NCI-H146 treated with DMSO at 0.1 percent for 48 hours (cell line): Measurements from ENCODE around the gene MLC1.

Source experiments
- DNase-seq: peaks from one replicate; lab custom pipeline; 2025; ENCODE audit not compliant: unreplicated experiment; lab: John Stamatoyannopoulos, UW

Gene MLC1

DNA sequence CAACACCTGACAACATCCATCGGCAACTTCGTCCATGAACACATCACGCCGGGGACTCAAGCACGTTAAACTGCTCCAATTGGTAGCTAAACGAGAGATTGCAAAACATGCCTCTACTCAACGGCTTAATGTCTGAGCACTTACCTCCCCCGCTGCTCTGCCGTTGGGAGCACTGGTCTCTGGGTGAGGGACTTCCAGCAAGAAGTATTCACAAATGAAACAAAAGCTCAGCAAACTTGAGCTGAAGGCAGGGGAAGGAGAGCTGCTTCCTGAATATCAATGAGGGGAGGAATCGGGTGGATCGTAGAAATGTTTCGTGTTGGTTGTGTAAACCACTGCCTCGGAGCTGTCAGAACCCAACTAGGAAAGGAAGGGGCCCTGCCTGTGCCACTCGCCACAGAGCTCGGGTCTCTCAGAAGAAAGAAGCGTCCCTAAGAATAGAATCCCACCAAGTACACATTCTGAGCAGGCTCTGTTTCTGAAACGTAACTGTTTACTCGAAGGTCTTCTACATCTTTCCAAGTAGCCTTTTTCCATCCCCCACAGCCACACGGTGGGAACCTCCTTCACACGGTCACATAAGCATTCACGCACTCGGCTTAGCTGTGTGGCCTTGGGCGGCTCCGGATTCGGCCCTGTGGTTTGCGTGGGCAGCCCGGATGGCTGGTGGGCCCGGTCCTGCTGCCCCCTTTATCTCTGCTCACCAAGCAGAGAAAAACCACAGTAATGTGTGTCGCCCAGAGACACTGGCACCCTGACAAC lies at the start of gene MLC1:
MLC1 (minus strand) TSS at position 216 of the 762 bp plus-strand sequence. CDS start 524 bp downstream, outside the sequence.
- DNase-seq, result no peak

DNA sequence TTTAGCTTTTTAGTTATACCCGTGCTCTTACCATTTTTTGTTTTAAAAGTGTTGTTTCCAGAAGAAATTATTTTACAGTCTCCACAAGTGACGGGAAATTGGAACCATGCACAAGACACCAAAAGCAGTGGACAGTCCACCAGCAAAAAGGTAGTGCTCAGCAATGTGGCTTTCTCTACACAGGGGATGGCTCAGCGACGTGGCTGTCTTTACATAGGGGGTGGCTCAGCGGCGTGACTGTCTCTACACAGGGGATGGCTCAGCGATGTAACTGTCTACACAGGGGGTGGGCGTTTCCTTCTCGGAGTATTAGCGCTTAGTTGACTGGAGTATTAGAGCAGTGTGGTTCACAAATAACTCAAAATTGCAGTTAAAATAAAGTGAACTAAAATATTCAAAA lies 49.3 kb upstream of the MLC1 start:
- no peak for DNase-seq

DNA sequence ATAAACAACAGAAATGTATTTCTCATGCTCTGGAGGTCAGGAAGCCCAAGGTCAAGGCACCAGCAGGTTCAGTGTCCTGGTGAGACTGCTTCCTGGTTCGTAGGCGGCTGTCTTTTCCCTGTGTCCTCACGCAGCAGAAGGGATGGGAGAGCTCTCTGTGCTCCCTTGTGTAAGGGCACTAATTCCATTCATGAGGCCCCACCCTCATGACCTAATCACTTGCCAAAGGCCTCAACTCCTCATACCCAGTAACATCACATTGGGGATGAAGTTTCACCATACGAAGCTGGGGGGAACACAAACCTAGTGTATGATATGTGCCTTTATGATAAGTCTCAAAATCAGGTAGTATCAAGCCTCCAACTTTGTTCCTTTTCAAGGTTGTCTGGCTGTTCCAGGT lies 46.7 kb upstream of the MLC1 start:
- DNase-seq, result no peak

DNA sequence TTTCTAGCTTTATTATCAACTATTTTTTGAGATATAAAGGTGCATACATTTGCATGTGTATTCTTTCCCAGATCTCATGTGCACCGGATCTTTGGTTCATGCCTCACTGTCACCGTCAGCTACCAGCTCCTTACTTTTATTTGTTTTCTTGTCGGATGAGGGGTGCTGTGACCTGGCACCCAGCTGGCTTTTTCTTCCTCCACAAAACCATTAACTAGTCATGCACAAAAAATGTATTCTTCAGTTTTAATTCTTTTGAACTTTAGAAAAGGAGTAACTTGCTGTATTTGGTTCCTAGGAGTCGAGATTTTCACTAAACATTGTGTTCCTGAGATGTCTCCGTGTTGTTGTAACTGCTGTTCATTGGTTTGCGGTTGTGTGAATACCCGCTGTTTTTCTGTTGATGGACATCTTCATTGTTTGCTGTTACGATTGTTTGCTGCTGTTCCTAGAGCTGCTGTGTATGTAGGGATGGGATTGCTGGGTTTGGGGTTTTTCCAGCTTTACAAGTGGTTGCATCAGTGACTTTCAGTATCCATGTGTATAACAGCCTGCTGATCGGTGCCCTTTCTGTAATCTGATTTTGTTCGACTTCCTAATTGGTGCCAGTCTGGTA lies 44.0 kb upstream of the MLC1 start:
- DNase-seq, result no peak

DNA sequence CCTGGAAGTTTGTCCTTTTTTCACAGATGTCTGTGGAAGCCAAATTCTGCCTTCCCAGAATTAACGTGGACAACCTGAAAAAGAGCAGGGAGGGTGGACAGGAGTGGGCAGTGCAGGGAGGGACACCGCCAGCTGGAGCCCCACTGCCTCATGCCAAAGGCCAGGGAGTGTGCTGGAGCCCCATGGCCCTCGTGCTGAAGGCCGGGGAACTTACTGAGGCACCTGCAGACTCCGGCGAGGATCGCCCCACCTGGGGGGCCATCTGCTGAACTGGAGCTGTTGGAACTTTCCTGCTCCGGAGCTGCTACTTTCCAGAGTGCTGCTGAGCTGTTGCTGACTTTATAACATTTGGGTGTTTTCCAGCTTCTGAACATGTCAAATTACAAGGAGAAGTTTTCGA lies 39.8 kb upstream of the MLC1 start:
- no peak for DNase-seq

DNA sequence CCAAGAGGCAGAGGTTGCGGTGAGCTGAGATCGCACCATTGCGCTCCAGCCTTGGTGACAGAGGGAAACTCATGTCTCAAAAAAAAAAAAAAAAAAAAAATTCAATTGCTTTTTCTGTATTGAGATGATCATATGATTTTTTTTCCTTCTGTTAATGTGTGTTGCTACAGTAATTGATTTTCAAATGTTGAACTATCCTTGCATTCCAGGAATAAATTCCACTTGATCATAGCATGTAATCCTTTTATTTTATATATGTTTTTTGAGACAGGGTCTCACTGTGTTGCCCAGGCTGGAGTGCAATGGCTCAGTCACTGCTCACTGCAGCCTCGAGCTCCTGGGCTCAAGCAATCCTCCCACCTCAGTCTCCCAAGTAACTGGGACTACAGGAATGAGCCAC lies 37.9 kb upstream of the MLC1 start:
- no peak for DNase-seq

DNA sequence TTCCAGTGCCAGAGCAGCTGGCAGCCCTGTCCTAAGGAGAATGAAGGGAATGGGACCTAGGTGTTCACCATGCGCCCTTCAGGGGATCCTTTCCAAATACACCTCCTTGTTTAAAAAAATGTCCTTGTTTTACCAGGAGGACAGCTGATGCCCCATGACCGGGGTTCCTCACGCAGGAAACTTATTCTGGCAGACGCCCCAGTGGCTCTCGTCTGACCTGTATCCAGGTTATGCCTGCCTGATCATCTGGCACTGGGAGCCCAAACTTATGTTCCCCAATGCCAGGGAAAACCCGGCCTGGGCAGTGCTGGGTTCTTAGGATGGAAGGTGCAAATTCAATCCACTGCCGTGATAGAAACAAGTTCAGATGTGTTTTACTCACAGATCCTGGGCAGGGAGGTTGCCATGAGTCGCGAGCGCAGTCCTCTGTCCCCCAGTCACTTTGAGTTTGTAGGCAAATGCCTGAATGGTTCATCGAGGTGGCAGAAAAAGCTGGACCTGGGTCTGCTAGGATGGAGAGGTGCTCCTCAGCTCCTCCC lies 36.0 kb upstream of the MLC1 start:
- DNase-seq, result no peak

DNA sequence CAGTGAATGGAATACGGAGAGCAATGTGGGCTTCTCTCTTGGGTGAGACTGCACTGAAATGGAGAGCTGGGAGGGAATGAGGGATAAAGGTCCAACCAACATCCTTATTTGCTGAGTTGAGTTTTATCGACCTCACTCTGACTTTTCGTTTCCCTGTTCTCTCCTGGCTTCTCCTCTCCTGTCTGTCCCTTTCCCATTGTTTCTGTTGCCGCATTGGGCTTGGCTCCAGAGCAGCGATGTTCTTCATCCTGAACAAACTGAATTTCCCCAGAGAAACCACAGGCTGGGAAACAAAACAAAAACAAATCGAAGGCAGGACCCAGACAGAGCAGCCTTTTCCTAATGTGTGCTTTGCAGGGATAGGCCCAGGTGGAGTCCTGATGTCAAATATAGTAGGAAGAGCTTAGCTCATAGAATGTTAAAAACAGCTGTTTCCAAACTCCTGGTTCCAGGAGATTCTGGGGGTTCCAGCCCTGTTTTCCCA lies 34.6 kb upstream of the MLC1 start:
- no peak for DNase-seq

DNA sequence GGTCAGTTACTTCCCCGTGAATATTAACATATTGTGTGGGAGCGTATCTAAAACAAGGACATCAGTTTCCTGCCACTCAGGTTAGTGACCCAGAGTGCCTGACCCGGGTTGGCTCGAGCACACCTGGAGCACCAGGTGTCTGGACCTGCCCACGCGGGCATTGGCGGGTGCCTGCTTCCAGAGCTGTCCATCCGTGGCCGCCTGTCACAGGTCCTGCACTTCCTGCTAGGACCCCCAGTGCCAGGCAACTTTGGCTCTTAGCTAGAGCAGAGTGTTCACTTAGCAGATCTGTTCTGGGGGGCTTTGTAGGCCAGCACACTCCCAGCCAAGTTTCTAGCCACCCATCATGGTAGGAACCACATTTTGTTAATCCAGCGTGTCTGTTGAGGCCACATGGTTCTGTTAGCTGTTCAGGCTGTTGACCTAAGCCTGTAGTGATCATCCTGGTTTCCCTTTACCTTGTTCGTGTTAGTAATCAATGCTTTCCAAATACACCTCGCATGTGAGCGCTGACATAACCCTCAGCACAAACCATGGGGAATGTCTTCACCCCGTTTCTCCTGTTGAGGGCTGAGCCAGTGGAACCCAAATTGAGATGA lies 34.0 kb upstream of the MLC1 start:
- no peak for DNase-seq

DNA sequence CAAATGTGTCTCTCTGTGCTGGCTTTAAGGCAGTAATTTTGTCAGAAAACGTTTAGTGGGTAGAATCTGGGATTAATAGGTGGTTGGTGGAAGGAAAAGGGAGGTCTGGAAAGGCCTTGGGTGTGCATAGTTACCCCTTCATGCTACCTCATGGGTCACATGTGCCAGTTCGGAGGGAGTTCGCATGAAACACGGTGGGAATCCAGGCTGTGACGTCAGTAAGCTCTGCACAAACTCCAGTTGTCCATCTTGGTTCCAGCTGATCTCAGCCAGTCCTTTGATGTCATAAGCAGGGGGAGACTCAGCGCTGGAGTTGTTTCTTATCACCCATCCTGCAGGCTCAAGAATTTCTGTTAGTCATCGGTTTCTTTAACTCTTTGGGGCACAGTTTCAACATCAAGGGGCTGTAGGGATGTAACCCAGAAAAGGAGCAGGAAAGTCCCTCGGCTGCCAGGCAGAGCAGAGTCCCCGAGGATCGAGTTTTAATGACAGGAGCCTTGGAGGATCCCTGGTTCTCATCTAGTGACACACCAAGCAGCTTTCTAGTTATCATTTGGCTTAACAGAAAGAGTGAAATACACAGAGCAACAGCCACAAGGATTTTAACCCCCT lies 33.4 kb upstream of the MLC1 start:
- no peak for DNase-seq

DNA sequence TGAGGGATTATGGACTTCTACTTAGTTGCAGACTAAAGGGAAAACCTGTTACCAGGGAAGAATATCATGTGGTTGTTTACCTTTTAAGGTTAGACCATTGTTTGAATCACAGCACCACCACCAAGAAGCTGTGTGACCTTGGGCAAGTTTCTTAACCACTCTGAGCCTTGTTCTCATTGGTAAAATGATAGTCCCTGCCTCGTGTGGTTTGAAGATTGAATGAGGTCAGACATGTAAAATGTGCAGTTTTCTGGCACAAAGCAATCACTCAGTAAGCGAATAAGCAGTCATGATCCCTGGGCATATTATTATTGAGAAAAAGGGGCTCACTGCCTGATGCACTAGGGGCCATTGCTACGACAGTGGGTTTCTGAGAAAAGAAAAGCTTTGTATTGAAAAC lies 32.9 kb upstream of the MLC1 start:
- no peak for DNase-seq

DNA sequence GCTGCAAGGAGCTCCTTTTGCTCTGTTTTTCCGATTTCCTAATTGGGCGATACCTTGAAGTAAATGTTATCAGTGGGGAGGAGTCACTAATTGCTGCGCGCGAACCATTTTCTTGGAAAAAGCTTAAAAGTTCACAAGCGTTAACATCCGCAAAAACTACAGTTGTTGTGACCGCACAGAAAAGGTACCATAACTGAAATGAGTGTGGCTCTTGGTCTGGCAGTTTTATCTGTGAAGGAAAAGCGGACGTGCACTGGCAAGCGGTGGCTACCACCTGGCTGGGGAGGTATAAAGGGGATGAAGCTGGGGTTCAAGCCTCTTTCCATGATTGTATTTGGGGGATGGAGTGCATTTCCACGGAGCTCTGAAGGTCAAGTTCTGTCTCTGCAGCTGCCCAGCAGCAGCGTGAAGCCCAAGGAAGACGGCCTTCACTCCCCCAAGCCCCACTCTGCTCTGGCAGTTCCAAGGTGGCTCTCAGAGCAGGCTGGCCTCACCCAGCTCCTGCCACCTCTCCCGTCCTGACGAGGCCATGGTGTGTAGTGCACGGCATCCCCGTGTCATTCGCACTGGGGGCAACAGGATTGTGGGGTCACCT lies 32.0 kb upstream of the MLC1 start:
- no peak for DNase-seq

DNA sequence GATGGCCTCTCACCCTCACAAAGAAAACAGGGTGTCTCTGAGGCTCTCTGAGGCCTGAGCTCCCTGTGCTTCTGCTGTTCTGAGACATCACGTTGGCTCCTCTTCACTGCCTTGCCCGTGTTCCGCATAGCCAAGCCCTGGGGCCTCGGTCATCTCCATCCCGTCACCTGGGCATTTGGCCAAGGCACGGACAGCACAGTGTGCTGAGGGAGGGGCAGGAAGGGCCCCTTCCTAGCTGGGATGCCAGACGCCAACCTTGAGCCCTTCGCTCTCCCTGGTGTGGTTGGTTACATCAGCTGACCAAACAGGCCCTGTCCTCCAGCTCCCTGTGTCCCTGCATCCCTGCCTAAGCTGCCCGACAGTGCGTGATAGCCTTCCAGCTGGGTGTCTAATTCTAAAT lies 30.5 kb upstream of the MLC1 start:
- DNase-seq, result no peak

DNA sequence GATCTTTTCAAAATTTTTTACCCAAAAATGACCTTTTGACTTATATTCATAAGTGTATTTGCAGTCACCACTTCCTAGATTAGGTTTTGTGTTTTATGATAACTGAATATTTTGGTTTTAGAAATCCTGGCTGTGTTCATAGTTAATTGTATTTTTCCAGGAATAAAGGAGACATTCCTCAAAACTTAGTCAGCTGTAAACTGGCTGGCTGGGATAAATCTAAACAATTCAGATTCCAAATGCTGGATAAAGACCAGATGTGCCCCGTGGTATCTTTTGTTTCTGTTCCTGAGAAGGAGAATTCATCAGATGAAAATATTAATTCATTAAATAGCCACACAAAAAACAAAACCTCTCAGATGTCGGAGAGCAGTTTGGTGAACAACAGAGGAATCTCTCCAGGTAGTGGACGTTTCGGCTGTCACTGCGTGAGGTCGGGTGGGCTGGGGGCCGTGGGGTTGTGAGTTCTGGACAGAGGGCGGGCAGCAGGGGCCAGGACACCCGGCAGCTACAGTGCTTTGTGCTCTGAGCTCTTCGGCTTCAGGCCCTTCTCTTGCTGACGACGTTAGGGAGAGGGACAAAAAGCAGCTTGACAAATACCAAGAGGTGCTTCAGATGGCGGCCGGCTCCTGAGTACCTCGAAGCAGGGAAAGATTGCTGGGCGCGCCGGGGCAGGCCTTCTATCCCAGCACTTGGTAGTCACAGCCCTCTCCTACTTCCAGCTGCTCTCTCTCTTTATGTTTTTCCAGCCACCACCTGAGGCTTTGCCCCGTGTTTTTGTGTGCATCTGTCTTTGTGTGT lies 29.2 kb upstream of the MLC1 start:
- DNase-seq, result no peak

DNA sequence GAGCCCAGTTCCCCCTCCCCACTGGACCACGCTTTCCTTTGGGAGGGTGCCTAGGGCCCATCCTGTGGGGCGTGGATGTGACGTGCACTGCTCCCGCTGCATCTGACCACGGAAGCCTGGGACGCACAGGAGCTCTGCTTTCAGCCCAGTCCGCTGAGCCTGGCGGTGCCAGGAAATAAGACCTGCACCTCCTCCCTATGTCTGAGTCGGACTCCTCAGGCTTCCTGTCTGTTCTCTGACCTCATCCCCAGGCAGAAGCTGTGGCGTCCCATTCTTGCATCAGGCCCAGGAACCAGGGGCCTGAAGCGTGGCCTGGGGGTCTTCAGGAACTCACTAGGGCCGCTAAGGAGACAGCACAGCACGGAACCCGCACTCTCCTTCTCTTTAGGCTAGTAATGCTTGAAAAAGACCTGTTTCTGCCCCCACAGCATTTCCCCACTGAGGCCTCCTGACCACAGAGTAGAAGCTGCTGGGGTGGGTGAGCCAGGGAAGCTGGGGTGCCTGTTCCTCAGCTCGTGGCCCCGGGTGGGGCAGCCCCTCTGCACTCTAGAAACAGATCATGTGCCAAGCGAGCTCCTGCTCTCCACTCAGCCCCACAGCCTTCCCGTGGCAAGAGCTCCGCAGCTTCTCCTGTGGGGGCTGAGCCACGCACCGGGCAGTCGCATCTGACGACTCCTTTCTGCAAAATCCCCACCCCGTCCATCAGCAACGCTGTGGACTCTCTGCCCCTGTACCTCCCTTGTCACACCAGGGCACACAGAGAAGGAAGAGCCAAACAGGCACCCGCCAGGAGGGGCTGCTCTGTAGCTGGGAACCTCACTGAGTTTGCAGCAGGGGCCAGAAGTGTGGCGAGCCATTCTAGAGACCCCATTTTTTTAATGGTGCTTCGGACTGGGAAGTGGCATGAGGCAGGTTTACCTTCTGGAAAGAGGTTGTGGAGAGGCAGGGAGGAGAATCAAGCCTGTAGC lies 27.2 kb upstream of the MLC1 start:
- no peak for DNase-seq

DNA sequence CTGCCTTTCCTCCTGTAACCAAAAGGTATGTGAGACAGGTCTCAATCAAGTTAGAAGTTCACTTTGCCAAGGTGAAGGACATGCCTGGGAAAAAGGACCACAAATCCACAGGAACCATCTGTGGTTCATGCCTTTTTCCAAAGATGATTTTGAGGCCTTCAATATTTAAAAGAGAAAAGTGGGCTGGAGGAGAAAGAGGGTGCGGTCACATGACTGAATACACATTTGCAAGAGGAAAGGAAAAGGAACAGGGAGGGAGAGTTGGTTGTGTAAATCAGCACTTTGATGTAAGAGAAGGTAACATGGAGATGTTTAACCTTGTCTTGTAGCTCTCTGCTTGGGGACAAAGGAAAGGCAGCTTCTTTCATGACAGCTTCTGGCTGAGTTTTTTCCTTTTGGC lies 25.8 kb upstream of the MLC1 start:
- no peak for DNase-seq

DNA sequence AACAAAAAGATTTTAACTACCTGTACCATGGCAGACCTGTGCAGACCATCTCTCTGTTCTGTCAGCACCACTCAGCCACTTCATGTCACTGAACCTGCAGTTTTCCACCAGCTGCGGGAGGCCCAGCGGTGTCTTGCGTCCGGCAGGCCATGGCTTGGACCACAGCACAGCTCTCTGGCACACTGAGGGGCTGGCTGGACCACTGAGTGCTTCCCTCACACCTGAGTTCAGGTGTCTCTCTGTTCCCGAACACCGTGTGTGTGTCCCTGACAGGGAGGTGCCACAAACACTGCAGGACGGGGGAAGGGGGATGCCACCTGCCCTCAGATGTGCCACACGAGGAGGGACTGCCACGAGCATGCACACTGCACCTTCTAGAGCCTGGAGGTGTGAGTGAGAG lies 22.3 kb upstream of the MLC1 start:
- no peak for DNase-seq

DNA sequence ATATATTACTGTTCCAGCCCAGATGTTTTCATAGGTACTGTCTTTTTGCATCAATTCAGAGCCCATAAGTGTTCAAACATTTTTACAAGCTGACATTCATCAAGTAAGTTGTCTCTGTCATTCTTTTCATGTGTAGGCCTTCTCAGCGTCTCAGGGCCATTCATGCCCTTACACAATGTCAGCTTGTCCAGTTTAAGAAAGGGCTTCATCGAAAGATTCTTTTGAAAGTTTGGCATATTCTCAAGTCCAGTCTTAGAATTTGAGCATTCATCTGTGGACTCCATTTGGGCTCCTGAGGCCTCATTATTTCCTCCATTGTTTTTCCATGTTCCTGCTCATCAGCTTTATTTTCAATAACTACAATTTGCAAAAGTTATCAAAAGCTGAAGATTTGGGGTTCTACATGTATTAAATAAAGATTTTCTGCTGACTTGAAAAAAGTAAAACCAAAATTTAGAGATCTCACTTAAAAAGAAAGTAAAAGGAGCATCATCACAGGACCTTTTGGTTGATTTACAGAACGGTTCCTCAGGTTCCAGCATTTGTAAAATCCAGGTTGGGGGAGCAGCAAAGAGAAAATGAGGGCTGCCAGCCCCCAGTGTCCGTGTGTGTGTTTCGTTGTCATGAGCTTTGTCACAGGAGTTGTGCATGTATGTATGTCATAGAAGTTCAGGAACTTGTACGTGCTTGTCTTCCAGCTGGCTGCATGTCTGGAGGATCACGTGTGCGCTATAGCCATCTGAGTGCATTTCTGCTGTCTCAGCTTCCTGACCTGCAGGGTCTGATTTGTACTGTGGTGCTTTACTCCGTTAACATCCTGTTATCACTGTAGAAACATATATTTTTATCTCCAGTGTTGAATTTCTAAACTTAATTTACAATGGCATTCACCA lies 20.2 kb upstream of the MLC1 start:
- DNase-seq, result no peak
